ENCODE results near the gene GRIN1. TPM values are rescaled to one million over a fixed set of nuclear protein-coding genes. Genes with fewer than 3 reads are reported as not detected.
A peak's percentile ranks its signal among the peaks of the same experiment; 100 is the strongest.

GRIN1 gene
- total and polyA plus RNA-seq, 10 of the 15 experiments (the other 5 are each of a cell fraction or from before 2014, with no cell fraction given), result 0.05 to 0.10 (median 0.06) TPM; not detected in 6

- TF ChIP-seq E2F8 (IDR thresholded peaks at IDR 0.05; ENCODE audit: low read depth, partially characterized antibody) (no peak), ETV6 (conservative IDR thresholded peaks at IDR 0.05 in 1 of 2, IDR thresholded peaks at IDR 0.05 in 1 of 2; ENCODE audit: borderline replicate concordance in 1 of 2, low read depth in 1 of 2) (no peak), ZNF622 (IDR thresholded peaks at IDR 0.05) (no peak), NR2F1 (conservative IDR thresholded peaks at IDR 0.05) (peak; percentile 89), CTCF (IDR thresholded peaks at IDR 0.05 in 2 of 3, conservative IDR thresholded peaks at IDR 0.05 in 1 of 3; ENCODE audit: control insufficient read depth in 2 of 3, extremely low read depth in 1 of 3, insufficient read depth in 1 of 3, low read depth in 3 of 3, low read length in 3 of 3) (no peak), CEBPB (IDR thresholded peaks at IDR 0.05; ENCODE audit: borderline replicate concordance in 1 of 2, low read depth in 2 of 2, low read length in 2 of 2) (no peak), HDAC2 (IDR thresholded peaks at IDR 0.05) (no peak), PKNOX1 (IDR thresholded peaks at IDR 0.05) (no peak), GABPA (IDR thresholded peaks at IDR 0.05; ENCODE audit: low read depth) (no peak), TAF1 (IDR thresholded peaks at IDR 0.05; ENCODE audit: borderline replicate concordance, low read depth, low read length) (peak; percentile 53; the same call in 1 of the 2 replicates), ZNF217 (IDR thresholded peaks at IDR 0.05) (peak; percentile 64; the same call in 1 of the 2 replicates), WRNIP1 (IDR thresholded peaks at IDR 0.05; ENCODE audit: borderline replicate concordance, low read depth, low read length) (no peak), LARP7 (IDR thresholded peaks at IDR 0.05) (peak; percentile 84), JUNB (IDR thresholded peaks at IDR 0.05) (no peak), TCF7 (IDR thresholded peaks at IDR 0.05; ENCODE audit: borderline replicate concordance) (no peak), PRDM15 (CRISPR knock-in tag; IDR thresholded peaks at IDR 0.05) (no peak), GATAD2B (conservative IDR thresholded peaks at IDR 0.05; ENCODE audit: low read depth) (peak; percentile 94), HDAC6 (IDR thresholded peaks at IDR 0.05; ENCODE audit: unreplicated experiment) (peak; percentile 26), PAX8 (IDR thresholded peaks at IDR 0.05) (no peak)
These were observed 24.2 kb upstream of the GRIN1 start, which contains the start of gene DPP7 (continued) for GRCh38 chr9:137114613-137115393.
